GM12864 (cell line): ENCODE results near the gene SNTG2.

ENCODE experiments used
- DNase-seq: peaks from one replicate; pipeline ENCODE4 v3.0.0-alpha.2; 2011; ENCODE audit warnings: low read depth
- H3K4me3 ChIP-seq: 2 replicates; pipeline ENCODE4 v1.5.1; 2011; ENCODE audit warnings: mild to moderate bottlenecking, low read depth, low read length, control low read depth
- TF ChIP-seq, protein P1 (sequence below): IDR thresholded peaks from 2 replicates; pipeline ENCODE4 v1.5.1; 2011; ENCODE audit warnings: low read depth, mild to moderate bottlenecking, moderate library complexity, low read length, control low read depth, inconsistent platforms; ENCODE audit errors: missing control alignments

Gene SNTG2

DNA sequence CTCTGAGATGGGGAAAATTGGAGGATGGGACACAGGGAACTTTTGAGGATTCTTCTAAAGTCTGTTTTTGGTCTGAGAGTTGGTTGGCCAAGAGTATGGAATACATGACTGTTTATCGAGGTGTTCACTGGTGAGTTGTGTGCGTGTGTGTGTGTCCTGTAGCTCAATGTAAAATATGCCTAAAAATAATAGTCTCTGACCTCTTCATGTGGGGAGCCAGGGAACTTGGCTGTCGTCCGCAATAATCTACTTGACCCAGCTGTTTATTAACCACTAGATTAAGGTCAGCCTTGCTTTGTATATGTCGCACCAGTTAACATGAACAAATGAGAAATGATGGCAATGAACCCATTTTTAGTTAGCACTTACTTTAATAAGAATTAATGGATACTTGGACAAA, 285.2 kb downstream of the SNTG2 start:
- H3K4me3 ChIP-seq = no peak overlapping the region
- no peak for DNase-seq
- TF ChIP-seq, protein P1, sequence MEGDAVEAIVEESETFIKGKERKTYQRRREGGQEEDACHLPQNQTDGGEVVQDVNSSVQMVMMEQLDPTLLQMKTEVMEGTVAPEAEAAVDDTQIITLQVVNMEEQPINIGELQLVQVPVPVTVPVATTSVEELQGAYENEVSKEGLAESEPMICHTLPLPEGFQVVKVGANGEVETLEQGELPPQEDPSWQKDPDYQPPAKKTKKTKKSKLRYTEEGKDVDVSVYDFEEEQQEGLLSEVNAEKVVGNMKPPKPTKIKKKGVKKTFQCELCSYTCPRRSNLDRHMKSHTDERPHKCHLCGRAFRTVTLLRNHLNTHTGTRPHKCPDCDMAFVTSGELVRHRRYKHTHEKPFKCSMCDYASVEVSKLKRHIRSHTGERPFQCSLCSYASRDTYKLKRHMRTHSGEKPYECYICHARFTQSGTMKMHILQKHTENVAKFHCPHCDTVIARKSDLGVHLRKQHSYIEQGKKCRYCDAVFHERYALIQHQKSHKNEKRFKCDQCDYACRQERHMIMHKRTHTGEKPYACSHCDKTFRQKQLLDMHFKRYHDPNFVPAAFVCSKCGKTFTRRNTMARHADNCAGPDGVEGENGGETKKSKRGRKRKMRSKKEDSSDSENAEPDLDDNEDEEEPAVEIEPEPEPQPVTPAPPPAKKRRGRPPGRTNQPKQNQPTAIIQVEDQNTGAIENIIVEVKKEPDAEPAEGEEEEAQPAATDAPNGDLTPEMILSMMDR = no peak

DNA sequence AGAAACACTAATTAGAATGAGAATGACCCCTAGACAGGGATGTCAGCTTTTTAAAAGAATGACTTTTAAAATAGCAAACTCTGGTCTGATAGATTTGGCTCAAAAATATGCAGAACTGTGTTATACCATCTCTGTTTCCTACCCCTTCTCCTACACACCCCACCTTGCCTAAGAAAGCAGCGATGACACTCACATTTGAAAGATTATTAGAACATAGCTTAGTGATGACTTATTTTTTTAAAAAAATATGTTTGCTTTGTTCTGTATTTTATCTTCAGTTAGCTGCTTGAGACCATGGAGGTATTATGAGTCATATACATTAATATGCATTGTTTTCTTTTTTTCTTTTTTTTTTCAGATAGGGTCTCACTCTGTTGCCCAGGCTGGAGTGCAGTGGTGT, 286.0 kb downstream of the SNTG2 start:
- TF ChIP-seq, protein P1 = no peak
- H3K4me3 ChIP-seq = no peak overlapping the region
- no peak for DNase-seq

DNA sequence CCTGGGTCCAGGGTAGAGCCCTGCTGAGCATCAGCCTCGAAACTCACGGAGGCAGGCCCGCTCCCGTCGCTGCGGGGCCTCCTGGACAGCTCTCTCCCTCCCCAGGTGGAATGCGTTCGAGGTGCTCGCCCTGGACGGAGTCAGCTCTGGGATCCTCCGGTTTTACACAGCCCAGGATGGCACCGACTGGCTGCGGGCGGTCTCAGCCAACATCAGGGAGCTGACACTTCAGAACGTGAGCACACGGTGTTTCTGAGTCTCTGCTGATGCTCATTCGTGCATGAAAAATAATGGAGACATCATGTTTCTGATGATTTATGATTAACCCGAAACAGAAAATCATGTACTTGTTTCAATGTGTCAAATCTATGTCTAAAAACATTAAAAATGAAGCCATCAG, 287.1 kb downstream of the SNTG2 start:
- H3K4me3 ChIP-seq = no peak overlapping the region
- no peak for DNase-seq
- TF ChIP-seq, protein P1 = no peak

DNA sequence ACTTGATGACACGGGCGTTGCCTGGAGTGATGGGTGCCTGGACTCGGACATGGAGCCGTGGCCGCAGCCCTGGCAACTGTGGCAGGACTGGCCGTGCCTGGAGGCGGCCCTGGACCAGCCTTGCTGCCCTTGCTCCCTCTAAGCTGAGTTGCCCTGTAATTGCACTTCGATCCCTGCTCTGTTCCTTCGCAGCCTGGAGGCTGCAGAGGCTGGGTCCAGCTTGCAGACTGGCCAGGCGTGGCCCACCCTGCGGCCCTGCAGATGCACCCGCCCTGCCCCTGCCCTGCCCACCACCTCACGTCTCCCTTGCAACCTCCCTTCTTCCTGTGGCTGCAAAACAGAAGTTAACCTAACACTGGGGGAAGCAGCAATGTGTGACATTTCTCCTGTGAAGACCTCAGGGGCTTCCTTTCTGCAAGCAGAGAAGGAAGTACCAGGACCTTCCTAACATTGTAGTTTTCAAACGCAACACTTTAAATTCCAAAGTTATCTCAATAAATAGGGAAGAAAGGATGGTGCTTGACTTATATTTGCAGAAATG, 288.0 kb downstream of the SNTG2 start:
- DNase-seq = no peak
- no peak overlapping the region for H3K4me3 ChIP-seq
- TF ChIP-seq, protein P1 = no peak

DNA sequence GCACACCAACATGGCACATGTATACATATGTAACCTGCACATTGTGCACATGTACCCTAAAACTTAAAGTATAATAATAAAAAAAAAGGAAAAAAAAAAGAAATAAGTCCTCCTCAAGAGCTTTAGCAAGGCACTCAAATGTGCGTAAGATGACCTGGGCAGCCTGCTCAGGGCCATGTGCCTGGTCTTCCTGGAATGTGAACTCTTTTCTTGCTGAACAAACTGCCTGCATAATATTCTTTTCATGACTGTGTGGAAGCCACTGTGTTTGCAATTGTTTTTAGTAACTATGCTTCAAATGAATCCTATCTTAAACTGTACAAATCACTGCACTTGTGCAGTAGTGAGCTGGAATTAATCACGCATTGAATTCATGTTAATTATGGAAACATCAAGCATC, 294.5 kb downstream of the SNTG2 start:
- no peak for DNase-seq
- H3K4me3 ChIP-seq = no peak overlapping the region
- TF ChIP-seq, protein P1 = no peak

DNA sequence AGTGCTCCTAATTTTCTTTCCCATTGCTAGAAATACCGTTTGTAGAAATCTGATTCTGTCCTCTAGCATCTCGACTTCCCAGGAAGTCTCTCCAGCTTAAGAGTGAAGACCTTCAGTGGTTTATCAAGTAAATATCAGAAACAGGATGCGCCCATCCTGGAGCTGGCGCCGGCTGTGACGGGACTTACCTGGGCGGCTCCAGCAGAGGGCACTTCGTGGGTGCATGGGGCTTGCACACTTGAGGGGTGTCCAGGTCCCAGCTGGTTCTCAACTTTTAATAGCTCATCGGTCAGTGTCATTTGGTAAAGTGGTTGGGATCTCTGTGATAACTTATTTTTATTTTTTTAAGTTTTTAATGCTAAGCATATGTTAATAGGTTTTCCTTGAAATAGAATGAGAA, 295.6 kb downstream of the SNTG2 start:
- TF ChIP-seq, protein P1 = no peak
- DNase-seq = no peak
- H3K4me3 ChIP-seq = no peak overlapping the region

DNA sequence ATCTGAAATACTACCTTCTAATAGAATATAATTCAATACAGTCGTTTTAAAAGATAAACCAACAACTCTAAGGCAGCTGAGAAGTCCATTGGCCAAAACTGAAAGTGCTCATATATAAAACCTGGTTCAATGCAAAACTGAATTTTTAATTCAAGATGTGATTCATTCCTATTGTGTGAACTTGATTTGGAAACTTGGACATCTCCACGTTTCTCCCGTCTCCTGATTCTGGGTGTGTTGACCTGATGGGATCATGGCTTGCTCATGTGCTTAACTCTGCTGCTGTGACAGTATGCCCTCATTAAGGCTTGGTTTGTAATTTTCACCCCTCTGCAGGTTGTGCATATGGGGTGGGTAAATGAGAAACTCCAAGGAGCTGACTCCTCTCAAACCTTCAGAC, 296.3 kb downstream of the SNTG2 start:
- no peak overlapping the region for H3K4me3 ChIP-seq
- TF ChIP-seq, protein P1 = no peak
- DNase-seq = no peak
